Activated T-helper 1 cell treated with anti-CD3 and anti-CD28 coated beads, Interleukin-2, amount 50 U/mL, for 16 hours (primary cell): ENCODE measurements around the gene CDYL.
"Not testable (repeated sequence)": the region's sequence is repeated elsewhere in the genome, so short reads cannot be mapped to it uniquely, and the experiment has no call there.

ENCODE experiments used
- DNase-seq, 2 donors: peaks; one replicate each; pipeline ENCODE4 v3.0.0-alpha.2; 2020; ENCODE audit warnings: low read depth in 1 of 2, low spot score in 1 of 2

CDYL gene

DNA sequence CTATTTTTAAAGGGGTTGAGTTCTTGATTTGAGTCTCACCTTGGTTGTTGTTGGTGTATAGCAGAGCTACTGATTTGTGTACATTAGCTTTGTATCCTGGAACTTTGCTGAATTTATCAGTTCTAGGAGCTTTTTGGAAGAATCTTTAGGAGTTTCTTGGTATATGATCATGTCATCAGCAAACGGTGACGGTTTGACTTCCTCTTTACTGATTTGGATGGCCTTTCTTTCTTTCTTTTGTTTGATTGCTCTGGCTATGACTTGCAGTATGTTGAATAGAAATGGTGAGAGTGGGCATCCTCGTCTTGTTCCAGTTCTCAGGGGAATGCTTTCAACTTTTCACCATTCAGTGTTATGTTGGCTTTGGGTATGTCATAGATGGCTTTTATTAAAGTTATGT is 64.0 kb downstream of the CDYL start:
- DNase-seq: no peak

DNA sequence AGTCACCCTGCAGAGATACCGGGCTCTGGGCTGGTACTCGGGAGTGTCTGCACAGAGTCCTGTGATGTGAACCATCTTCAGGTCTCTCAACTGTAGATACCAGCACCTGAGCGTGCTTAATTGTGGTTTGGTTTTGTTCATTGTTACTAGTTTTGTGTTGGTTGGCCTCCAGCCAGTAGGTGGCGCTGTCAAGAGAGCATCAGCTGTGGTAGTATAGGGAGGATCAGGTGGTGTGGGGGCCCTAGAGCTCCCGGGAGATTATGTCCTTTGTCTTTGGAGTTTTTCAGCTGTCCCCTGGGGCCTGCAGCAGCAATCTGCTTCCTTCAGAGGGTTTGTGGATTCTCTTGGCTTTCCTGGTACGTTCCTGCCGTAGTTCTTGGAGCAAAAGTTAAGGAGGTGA is 67.9 kb downstream of the CDYL start:
- no peak for DNase-seq

DNA sequence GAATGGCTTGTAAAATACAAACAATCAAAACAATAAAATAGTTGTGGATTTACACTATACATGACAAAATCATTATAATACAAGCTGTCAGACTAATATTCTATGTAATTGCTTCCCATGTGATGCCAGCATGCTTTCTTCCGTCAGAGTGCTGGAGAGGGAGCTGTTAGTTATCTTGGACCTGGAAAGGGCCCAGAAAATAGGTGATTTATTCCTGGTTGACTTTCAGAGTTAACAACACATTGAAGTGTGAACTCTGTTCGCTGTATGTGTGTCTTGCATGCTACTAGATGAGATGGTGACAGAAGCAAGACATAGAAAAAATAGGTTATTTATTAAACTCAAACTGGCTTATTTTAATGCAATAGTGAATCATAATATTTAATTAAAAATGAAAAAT is 70.2 kb downstream of the CDYL start:
- no peak for DNase-seq

DNA sequence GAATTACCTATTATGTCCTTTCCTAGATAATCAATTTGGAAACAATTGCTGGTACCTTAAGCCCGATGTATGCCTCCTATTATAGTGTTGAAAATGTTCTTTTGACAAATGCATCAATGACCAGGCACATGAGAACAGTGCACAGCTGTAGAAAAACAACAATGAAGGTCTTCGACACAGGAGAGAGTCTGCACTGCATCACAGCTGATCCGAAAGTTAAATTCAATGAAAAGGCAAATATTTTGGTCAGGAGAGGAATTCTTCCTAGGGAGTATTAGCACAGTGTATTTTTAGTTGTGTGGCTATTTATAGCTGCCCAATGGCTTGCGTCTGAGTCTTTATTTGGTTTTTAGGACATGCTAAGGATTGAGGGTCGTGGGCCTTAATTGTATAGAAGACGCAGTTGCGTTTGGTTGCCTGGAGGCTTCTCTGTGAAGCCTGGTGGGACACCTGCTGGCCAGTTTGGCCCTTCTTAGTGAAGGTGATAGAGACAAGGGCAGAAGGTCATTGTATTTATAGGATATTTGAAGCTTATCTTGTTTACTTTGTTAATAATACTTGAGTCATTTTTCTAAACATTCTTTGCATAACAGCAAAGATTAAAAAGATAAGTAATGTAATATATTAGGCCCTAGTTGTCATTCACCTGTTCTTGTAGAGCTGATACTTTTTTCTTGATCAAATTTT is 72.3 kb downstream of the CDYL start:
- DNase-seq: no peak

DNA sequence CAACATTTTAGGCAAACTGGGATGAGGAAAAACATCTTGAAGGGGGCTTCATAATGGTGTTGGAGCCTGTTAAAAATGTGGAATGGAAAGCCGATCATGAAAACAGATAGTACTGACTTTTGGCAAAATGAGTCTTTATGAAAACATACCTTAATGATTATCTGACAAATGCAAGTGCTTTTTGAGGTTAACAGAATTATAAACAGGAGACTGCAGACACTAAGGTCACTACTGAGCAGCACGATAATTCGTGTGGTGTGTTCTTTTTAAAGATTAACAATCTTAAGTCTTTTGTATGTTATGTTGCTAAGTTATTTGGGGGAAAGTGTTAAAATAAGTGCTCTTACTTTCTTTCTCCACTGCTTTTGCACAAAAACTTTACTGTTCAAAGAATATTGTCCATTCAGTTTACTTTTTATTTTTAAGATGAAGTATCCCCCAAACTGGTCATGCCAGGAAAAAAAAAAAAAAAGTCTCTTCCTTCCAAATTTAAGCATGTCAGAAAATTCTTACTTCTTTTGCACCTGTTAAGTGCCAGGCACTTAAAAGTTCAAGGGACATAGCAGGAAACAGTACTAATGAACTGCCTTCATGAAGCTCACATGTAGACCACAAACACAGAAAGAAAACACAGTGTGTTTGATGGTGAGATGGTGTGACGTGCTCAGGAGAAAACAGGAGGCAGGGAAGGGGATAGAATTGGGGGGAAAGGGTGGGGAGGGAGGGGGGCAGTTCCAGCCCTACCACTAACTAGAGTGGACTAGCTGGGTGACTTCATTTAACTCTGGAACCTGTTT is 73.2 kb downstream of the CDYL start:
- no peak for DNase-seq

DNA sequence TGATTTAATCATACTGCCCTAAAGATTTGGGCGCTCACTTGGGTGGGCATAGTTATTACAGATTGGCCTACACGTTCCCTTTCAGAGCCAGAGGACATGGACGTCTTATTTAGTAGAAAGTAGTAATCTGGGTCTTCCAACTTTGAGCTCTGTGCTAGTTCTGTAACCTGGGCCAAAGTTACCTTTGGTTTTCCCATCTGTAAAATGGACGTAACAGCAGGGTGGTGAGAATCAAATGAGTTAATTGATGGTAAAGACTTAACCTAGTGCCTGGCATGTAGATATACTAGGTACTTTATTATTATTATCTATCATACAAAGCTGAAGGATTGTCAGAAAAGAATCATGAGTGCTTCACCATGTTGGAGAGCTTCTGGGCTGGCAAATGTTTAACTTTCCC is 74.8 kb downstream of the CDYL start:
- DNase-seq: no peak

DNA sequence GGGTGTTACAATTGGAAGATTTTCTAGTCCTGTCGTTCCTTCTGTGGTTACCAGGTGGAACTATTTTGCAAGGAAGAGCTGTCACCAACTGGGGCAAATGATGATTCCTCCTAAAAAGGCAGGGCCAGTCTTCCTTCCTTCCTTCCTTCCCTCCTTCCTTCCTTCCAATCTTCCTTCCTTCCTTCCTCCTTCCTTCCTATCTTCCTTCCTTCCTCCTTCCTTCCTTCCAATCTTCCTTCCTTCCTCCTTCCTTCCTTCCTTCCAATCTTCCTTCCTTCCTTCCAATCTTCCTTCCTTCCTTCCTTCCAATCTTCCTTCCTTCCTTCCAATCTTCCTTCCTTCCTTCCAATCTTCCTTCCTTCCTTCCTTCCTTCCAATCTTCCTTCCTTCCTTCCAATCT is 76.0 kb downstream of the CDYL start:
- not testable (repeated sequence) for DNase-seq

DNA sequence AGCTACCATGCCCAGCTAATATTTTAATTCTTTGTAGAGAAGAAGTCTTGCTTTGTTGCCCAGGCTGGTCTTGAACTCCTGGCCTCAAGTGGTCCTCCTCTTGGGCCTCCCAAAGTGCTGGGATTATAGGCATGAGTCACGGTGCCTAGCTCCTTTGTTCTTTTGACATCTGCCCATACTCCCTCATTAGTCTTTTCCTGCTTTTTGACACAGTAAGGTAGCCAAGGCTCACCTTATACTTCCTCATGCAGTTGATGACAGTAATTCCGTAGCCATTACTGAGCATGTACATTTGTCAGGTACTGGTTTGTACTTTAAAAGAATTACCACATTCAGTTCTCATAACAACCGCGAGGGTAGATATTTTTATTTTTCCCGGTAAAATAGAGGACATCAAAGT is 76.7 kb downstream of the CDYL start:
- no peak for DNase-seq

DNA sequence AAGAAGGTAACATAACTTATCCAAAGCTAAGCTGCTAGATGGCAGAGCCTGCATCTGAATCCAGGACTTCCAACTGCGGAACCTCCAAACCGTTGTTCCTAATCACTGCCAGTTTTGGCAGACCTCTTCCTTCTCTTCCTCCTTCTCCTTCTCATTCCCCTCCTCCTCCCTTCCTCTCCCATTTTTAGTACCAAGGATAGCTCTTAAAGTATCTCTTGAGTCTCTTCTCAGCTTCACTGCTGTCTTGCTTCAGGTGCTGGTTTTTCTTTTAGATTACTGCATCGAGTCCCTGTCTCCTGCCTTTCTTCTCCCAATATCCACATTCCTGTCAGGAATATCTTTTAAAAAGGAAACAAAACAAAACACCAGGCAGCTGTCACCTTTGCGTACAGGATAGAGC is 77.1 kb downstream of the CDYL start:
- DNase-seq: no peak

DNA sequence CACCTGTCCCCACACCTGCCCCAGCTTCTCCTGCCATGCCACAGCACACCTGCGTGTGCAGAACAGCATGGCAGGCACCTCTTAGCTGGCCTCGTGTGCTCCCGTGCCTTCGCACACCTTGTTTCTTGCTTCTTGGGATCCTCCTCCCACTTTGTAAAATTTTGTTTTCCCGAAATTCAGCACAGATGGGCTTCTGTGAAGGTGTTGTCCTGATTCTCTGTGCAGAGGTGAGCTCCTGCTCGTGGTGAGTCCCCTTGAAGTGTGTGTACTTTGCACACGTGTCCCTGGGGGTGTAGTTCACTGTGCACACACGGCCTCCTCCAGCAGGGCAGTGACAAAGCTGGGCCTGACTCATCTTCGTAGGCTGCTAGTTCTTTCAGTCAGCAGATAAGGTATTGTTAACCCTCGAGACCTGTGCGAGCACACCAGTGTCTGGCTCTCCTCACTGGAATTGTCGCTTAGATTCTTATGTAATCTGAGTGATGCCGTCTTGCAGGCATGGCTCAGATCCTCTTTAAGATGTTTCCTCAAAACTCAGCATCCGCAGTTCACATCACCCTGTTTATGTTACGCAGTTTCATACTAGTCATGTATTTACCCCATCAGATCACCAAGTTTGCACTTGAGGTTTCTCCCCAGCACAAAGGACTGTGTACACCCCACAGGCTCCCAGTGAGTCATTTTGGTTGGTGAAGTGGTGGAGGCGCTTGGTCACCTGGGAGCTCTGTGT is 77.7 kb downstream of the CDYL start:
- DNase-seq: no peak

DNA sequence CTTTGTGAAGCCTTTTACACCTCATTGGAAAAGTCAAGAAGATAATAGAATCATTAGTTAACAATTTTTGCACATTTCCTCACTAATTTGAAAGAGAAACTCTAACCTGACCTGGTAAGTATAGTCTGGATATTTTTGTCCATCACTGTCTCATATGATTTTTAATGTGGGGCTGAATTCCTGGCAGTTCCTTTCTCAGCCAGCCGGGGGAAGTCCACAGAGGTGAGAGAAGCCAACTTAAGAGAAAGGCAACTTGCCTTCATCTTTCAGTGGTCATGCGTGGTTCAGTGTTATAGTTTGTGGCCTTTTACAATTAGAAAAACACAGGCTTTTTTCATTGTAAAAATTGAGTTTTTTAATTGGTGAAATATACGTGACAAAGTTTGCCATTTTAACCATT is 80.6 kb downstream of the CDYL start:
- DNase-seq: no peak

DNA sequence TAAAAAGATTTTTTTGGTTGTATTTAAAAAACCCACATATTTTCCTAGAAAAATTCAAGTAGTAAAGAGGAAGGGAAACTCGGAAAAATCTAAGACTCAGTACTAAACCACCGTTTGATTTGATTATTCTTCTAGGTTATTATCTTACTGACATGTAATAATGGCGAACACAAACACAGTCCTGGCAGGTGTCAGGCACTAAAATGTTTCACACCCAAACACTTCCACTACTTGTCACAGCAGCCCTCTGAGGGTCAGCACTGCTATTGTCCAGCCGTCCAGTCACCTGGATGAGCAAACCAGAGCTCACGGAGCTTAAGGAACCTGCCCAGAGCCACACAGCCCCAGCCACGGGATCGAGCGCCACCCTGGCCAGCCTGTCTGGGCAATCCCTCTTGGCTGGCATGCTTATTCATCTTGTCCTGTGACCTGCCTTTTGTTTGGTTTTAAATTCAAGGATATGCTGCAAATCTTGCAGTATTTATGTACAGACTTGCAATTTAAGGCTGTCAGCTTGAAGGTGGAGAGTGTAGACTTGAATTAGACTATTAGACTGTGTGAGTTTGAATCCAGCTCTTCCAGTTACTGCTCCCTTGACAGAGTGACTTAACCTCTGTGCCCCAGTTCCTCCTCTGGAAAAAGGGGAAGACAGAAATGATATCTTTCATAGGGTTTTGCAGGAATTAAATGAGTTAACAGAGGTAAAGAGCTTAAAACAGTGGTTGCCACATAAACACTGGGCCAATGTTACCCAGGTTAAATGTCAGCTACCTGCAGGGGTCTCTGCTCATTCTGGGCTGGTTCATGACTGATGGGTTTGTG is 82.2 kb downstream of the CDYL start:
- DNase-seq: no peak

DNA sequence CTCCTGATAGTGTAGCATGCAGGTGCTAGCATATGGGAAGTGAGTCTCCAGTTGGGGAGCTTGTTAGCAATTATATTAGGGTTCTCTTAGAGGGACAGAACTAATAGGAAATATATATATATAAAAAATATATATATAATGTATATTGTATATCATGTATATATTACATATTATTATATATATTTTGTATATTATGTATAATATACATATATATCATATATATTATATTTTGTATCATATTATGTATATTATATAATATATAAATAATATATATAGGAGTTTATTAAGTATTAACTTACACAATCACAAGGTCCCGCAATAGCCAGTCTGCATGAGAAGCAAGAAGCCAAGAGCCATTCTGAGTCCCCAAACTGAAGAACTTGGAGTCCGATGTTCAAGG is 84.2 kb downstream of the CDYL start:
- no peak for DNase-seq

DNA sequence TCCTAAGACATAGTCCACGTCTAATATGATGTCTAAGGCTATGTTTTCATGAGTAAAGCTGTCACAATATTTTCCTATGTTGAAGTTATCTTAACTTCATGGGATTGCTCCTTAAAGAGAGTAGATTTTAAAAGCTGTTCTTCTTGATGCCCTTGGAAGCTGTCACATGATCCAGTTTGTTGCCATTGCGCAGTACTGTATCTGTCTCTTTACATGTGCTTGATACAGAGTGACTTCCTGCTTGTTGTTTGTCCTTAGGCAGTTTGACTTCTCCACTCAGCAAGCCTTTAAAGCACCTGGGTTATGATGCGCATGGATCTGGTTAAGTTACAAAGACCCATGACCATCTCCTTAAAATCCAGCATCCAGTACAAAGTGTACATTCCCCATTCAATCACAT is 85.4 kb downstream of the CDYL start:
- DNase-seq: no peak

DNA sequence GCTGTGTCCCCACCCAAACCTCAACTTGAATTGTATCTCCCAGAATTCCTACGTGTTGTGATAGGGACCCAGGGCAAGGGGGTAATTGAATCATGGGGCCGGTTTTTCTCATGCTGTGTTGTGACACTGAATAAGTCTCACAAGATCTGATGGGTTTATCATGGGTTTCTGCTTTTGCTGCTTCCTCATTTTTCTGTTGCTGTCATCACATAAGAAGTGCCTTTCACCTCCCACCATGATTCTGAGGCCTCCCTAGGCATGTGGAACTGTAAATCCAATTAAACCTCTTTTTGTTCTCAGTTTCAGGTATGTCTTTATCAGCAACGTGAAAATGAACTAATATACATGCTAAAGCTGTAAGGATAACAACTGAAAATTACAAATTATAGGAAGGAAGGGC is 88.3 kb downstream of the CDYL start:
- no peak for DNase-seq

DNA sequence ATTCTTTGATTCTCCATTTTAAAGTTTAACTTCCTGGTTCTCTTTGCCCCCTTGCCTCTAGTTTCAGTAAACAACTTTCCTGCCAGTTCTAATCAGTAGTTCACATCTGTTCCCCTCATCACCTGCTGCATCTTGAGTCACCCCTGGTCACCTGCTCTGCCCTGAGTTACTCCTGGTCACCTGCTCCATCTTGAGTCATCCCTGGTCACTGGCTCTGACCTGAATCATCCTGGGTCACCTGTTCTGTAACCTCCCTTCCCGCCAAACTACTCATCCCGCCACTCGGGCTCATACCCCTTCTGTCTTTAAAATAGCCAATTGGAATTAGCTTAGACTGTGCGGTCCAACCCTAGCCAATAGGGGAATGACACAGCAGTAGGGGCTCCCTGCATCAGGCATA is 88.8 kb downstream of the CDYL start:
- DNase-seq: not testable (repeated sequence)

DNA sequence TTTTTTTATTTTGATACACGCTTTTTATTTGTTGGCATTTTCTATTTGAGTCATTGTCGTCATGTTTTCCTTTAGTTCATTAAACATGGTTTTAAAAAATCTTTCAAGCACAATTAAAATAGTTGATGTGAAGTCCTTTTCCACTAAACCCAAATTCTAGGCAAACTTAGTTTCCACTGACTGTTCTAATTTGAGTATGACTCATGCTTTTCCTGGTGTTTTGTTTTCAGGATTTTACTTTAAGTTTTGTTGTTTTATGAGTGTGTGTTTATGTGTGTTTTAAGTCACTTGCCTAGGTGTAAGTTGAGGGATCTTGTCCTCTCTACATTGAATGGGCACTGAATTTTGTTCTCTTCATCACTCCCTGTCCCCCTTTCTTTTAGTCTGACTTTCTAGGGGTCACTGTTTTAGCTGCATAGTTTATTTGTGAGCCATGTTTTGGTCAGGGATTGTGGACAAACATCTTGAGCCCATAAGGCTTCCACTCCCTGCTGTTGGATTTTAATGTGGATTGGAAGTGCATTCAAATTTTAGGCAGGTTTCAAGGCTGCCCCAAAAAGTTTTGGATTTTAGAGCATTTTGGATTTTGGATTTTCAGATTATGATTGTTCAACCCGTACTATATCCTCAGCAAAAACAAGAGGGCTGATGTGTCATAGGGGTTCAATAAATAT is 94.8 kb downstream of the CDYL start:
- DNase-seq: no peak

DNA sequence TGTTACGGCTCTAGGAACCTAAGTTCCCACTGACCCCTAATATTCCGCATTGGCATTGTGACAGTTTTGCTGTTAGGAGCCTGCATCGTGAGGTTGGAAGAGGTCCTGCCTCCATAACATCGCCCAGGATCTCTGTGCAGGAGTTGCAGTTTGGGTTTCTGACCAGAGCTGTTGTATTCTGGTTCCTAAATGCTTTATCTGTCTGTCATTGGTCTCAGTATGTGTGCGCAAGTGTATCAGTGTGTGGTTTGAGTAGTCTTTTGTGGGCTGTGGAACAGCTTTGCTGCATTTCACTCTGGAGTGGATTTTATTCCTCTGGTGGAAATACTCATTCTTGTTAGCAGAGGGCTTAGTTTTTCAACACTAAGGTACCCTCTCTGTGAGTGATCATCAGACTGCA is 95.6 kb downstream of the CDYL start:
- DNase-seq: no peak

DNA sequence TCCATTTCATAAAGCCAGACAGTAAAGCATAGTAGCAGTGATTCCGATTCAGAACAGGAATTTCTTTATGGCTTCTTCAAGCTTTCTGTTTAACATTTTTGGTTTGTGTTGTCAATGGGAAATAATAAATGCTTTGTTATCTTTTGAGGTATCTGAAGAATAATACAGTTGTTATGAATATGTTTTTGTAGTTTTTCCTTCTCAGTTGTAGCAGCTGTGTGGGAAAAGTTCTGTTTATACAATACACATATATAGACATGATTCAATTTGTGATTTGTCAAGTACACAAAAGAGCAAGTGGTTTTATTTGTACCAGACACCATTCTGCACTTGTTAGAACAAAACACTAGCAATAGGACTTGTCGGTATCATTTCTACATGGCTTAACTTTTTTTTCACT is 96.6 kb downstream of the CDYL start:
- no peak for DNase-seq

DNA sequence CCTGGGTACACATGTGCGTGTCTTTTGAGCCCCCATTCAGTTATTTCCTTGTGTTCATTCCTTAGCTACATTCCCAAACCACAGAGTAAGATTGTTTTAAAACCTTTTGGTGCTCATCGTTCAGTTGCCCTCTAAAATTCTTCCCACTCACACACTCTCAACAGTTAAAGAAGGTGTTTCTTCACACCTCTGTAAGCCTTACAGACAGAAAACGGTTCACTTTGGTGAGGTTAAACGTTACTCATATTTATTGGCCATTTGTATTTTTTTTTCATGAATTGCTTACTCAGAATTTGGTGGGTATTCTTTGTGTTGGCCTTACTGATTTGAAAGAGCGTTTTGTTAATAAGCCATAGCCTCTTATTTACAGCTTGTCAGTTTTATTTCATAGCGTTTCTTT is 97.7 kb downstream of the CDYL start:
- no peak for DNase-seq

DNA sequence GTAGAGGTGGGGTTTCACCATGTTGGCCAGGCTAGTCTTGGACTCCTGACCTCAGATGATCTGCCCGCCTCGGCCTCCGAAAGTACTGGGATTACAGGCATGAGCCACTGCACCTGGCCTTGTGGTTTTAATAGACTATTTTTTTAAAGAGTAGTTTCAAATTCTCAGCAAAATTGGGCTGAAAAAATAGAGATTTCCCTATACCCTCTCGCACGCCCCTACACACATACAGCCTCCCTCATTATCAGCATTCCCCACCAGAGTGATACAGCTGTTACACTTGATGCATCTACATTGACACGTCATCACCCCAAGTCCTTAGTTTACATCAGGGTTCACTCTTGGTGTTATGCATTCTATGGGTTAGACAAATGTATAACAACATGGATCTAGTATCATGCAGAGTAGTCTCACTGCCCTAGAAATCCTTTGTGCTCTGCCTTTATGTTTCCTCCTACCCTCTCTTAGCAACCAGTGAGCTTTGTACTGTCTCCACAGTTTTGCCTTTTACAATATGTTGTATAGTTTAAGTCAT is 103.6 kb downstream of the CDYL start:
- no peak for DNase-seq
